Gastroesophageal sphincter (tissue), 4 donors: ENCODE results near the gene SLC30A2. TPM values are rescaled to one million over a fixed set of nuclear protein-coding genes. Genes with fewer than 3 reads are reported as not detected.

Experiments used
- ATAC-seq: fragments of 150-250 bp; one replicate; pipeline ENCODE4 v1.9.1; 2016; ENCODE audit warnings: mild to moderate bottlenecking, moderate library complexity
- H3K27ac ChIP-seq, 4 donors: fragments of 200-600 bp; sonication (generic) in 3 of 4; 1 replicate in 3 of 4; 2 replicates in 1 of 4; pipeline ENCODE4 v1.5.1; 2016 to 2019
- H3K27me3 ChIP-seq: fragments of 200-600 bp; sonication (generic); one replicate; pipeline ENCODE4 v1.5.1; 2019
- H3K36me3 ChIP-seq, 2 donors: fragments of 200-600 bp; sonication (generic); one replicate each; pipeline ENCODE4 v1.5.1; 2019; ENCODE audit warnings: control low read depth in 1 of 2
- H3K4me1 ChIP-seq, 3 donors: fragments of 200-600 bp; sonication (generic); 1 replicate in 2 of 3; 2 replicates in 1 of 3; pipeline ENCODE4 v1.5.1; 2016 to 2019; ENCODE audit warnings: control low read depth in 2 of 3
- H3K4me3 ChIP-seq, 2 donors: fragments of 200-600 bp; sonication (generic); one replicate each; pipeline ENCODE4 v1.5.1; 2019; ENCODE audit warnings: mild to moderate bottlenecking in 1 of 2, moderate library complexity in 1 of 2
- H3K9me3 ChIP-seq, 3 donors: fragments of 200-600 bp; sonication (generic); one replicate each; pipeline ENCODE4 v1.5.1; 2017 to 2019; ENCODE audit warnings: control low read depth in 2 of 3
- CTCF ChIP-seq, 4 experiments: fragments of 200-600 bp in 2 of 4; fragments of 450-650 bp in 2 of 4; sonication (generic) in 1 of 4; IDR thresholded peaks; one replicate each; pipeline ENCODE4 v1.5.1; 2017 to 2019; ENCODE audit warnings: antibody characterized with exemption in 4 of 4, mild to moderate bottlenecking in 2 of 4, moderate library complexity in 2 of 4
- EP300 ChIP-seq: sonication (generic); formaldehyde crosslinking; IDR thresholded peaks from one replicate; pipeline ENCODE4 v1.6.1; 2017; ENCODE audit warnings: antibody characterized with exemption, mild to moderate bottlenecking
- POLR2A ChIP-seq, 2 donors: fragments of 450-650 bp; IDR thresholded peaks; one replicate each; pipeline ENCODE4 v1.6.1; 2017; ENCODE audit warnings: antibody characterized with exemption in 2 of 2, mild to moderate bottlenecking in 2 of 2, moderate library complexity in 1 of 2
- POLR2AphosphoS5 ChIP-seq: sonication (generic); formaldehyde crosslinking; IDR thresholded peaks from one replicate; pipeline ENCODE4 v1.6.1; 2017; ENCODE audit warnings: antibody characterized with exemption
- WGBS, 2 donors: methylation state at CpG; one replicate each; pipeline ENCODE4 v1.1.5; 2018; ENCODE audit warnings: low coverage in 1 of 2; 5-methylcytosine and 5-hydroxymethylcytosine counted together
- total RNA-seq, 4 donors: library from RNA; depleted of rRNA; stranded (reverse); fragments of >200 nt; gene quantifications; one replicate each; pipeline ENCODE4 v1.1.0, GENCODE V29; 2016

Gene SLC30A2
- total RNA-seq, 4 donors from 2014 or later = not detected

- ATAC-seq = no peak
- Histone ChIP-seq H3K36me3 (no peaks in the 10 kb centered on the region), H3K27ac (no peak overlapping the region), H3K4me3 (no peak overlapping the region), H3K27me3 (peaks cover 48% of the 10 kb centered on the region), H3K9me3 (no peaks in the 10 kb centered on the region), H3K4me1 (no peaks in the 10 kb centered on the region)
- 67 to 89% methylated on average over 1 of the region's 1 CpG for WGBS, 2 donors
- TF ChIP-seq EP300 = no peak
- TF ChIP-seq POLR2A (IDR thresholded peaks at IDR 0.05) = no peak
- no peak for TF ChIP-seq POLR2AphosphoS5
- no peak for TF ChIP-seq CTCF (IDR thresholded peaks at IDR 0.05)
Measured at GRCh38 chr1:26077524-26077923, 31.6 kb upstream of the SLC30A2 start.

- no peak for ATAC-seq
- Histone ChIP-seq H3K9me3 (no peaks in the 10 kb centered on the region), H3K27ac (no peak overlapping the region), H3K4me1 (no peaks in the 10 kb centered on the region), H3K4me3 (no peak overlapping the region), H3K27me3 (peaks cover 62% of the 10 kb centered on the region), H3K36me3 (no peaks in the 10 kb centered on the region)
- TF ChIP-seq POLR2AphosphoS5 = no peak
- no peak for TF ChIP-seq POLR2A (IDR thresholded peaks at IDR 0.05)
- no peak for TF ChIP-seq EP300
- TF ChIP-seq CTCF (IDR thresholded peaks at IDR 0.05) = no peak
- 69% methylated on average over 3 of the region's 3 CpGs; no CpG with 5 or more reads in 1 of the 2 donors for WGBS, 2 donors
Measured at GRCh38 chr1:26075421-26076144, 29.7 kb upstream of the SLC30A2 start.

GRCh38 chr1:26072305-26072704 is 26.4 kb upstream of the SLC30A2 start:
- H3K4me1 ChIP-seq = no peaks in the 10 kb centered on the region
- 17 to 21% methylated on average over 1 to 3 of the region's 6 CpGs for WGBS, 2 donors
- H3K4me3 ChIP-seq = no peak overlapping the region
- H3K9me3 ChIP-seq = no peaks in the 10 kb centered on the region
- peaks cover 72% of the 10 kb centered on the region for H3K27me3 ChIP-seq
- no peak overlapping the region for H3K27ac ChIP-seq
- no peak for ATAC-seq
- TF ChIP-seq POLR2A (IDR thresholded peaks at IDR 0.05) = no peak
- no peak for TF ChIP-seq CTCF (IDR thresholded peaks at IDR 0.05)
- TF ChIP-seq EP300 = no peak
- TF ChIP-seq POLR2AphosphoS5 = no peak
- no peaks in the 10 kb centered on the region for H3K36me3 ChIP-seq

- no peak for ATAC-seq
- Histone ChIP-seq H3K9me3 (no peaks in the 10 kb centered on the region), H3K4me1 (no peaks in the 10 kb centered on the region), H3K4me3 (no peak overlapping the region), H3K27ac (no peak overlapping the region), H3K27me3 (peaks cover 74% of the 10 kb centered on the region), H3K36me3 (no peaks in the 10 kb centered on the region)
- TF ChIP-seq POLR2A (IDR thresholded peaks at IDR 0.05) (no peak), POLR2AphosphoS5 (no peak), EP300 (no peak), CTCF (IDR thresholded peaks at IDR 0.05) (no peak)
- WGBS, 2 donors = 81 to 94% methylated on average over 3 to 6 of the region's 6 CpGs
Measured at GRCh38 chr1:26070963-26071342, 25.0 kb upstream of the SLC30A2 start.

- WGBS, 2 donors = 78 to 80% methylated on average over 2 to 4 of the region's 4 CpGs
- H3K27ac ChIP-seq = no peak overlapping the region
- H3K36me3 ChIP-seq = no peaks in the 10 kb centered on the region
- TF ChIP-seq POLR2AphosphoS5 (no peak), CTCF (IDR thresholded peaks at IDR 0.05) (no peak), POLR2A (IDR thresholded peaks at IDR 0.05) (no peak), EP300 (no peak)
- ATAC-seq = no peak
- no peaks in the 10 kb centered on the region for H3K4me1 ChIP-seq
- no peak overlapping the region for H3K4me3 ChIP-seq
- H3K27me3 ChIP-seq = peaks cover 74% of the 10 kb centered on the region
- H3K9me3 ChIP-seq = no peaks in the 10 kb centered on the region
Measured at GRCh38 chr1:26070296-26070962, 24.5 kb upstream of the SLC30A2 start.
